ENCODE data around the gene NEDD9.

The NEDD9 gene

DNA sequence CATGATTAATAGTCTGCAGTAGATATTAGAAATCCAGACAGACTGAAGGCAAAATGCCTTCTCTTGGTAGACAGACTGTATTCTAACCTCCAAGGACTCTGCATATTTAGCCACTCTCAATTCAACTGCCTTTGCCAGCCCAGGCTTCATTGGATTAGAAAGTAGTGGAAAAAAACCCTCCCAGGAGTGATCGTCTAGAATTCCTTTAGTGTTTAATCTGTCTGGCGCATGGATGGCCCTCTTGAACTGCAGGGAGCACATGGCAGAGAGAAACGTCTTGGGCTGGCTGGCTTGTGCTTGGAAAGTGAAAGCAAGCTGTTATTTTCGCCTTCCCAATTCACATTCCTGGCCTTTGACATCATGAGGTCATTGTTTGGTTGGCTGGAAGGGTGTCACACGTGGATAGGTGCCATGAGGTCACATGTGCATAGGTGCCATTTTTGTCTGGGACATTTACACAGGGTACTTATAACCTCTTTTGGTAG, 30.9 kb upstream of the NEDD9 start:
- peak; percentile 50 for DNase-seq (ENCODE audit: low read depth)
- TF ChIP-seq, protein P1, sequence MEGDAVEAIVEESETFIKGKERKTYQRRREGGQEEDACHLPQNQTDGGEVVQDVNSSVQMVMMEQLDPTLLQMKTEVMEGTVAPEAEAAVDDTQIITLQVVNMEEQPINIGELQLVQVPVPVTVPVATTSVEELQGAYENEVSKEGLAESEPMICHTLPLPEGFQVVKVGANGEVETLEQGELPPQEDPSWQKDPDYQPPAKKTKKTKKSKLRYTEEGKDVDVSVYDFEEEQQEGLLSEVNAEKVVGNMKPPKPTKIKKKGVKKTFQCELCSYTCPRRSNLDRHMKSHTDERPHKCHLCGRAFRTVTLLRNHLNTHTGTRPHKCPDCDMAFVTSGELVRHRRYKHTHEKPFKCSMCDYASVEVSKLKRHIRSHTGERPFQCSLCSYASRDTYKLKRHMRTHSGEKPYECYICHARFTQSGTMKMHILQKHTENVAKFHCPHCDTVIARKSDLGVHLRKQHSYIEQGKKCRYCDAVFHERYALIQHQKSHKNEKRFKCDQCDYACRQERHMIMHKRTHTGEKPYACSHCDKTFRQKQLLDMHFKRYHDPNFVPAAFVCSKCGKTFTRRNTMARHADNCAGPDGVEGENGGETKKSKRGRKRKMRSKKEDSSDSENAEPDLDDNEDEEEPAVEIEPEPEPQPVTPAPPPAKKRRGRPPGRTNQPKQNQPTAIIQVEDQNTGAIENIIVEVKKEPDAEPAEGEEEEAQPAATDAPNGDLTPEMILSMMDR (IDR thresholded peaks at IDR 0.05; ENCODE audit: low read depth, low read length, missing control alignments), result no peak
- H3K4me3 ChIP-seq (ENCODE audit: low read depth, low read length), result no peak overlapping the region
- in situ Hi-C loops (cut with HindIII; ENCODE audit: low sequenced_read_pairs), result no loop called here

DNA sequence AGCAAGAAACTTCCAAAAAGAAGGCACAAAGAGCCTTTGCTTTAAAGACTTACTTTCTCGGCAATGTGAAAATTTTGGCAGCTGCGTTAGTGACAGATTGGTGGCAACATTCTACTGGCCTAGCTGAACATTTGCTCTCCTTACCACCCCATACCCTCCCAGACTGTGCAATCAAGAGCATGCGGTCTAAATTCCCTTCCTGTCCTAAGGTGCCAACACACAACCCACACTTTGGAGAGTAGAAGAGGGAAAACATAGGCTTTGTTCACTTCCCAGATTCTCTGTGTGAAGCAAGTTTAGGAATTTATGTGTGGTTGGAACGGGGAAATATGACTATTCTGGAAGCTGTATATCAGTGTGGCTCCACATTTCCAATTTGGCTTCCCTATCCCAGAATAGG, 29.8 kb upstream of the NEDD9 start:
- no peak overlapping the region for H3K4me3 ChIP-seq (ENCODE audit: low read depth, low read length)
- DNase-seq (ENCODE audit: low read depth), result no peak
- in situ Hi-C loops (cut with HindIII; ENCODE audit: low sequenced_read_pairs), result no loop called here
- TF ChIP-seq, protein P1 (IDR thresholded peaks at IDR 0.05; ENCODE audit: low read depth, low read length, missing control alignments), result no peak

DNA sequence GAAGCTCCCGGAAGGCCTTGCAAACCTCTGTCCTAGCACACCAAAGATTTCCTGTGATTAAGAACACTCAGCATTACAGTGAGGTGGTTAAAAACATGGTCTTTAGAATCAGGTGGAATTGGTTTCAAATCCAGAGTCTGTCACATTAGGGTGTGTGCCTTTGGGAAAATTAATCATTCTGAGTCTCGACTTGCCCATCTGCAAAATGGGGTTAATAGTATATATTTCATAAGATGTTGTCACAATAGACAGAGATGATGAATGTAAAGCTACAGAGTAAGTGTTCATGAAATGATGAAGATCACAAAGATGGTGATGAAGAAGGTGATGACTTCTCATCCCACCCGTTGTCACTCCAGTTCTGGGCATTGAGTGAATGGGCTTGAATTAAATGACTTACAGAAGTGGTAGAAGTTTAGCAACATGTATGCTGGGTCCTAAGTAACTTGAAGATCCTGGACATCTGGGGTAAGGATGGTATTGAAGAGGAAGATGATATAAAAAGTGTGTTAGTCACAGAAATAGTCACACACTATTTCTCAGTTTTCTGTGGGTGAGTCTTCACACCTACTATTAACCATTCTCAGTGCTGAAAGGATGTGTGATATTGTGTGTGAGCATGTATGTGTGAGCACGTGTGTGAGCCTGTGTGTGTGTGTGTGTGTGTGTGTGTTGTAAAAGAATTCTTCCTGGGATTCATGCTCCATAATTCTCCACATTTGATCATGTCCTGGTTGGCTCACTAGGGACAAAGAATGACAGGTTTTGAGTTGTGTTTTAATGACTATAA, 28.0 kb upstream of the NEDD9 start:
- TF ChIP-seq, protein P1 (IDR thresholded peaks at IDR 0.05; ENCODE audit: low read depth, low read length, missing control alignments), result no peak
- in situ Hi-C loops (cut with HindIII; ENCODE audit: low sequenced_read_pairs), result no loop called here
- no peak for DNase-seq (ENCODE audit: low read depth)
- H3K4me3 ChIP-seq (ENCODE audit: low read depth, low read length), result no peak overlapping the region

DNA sequence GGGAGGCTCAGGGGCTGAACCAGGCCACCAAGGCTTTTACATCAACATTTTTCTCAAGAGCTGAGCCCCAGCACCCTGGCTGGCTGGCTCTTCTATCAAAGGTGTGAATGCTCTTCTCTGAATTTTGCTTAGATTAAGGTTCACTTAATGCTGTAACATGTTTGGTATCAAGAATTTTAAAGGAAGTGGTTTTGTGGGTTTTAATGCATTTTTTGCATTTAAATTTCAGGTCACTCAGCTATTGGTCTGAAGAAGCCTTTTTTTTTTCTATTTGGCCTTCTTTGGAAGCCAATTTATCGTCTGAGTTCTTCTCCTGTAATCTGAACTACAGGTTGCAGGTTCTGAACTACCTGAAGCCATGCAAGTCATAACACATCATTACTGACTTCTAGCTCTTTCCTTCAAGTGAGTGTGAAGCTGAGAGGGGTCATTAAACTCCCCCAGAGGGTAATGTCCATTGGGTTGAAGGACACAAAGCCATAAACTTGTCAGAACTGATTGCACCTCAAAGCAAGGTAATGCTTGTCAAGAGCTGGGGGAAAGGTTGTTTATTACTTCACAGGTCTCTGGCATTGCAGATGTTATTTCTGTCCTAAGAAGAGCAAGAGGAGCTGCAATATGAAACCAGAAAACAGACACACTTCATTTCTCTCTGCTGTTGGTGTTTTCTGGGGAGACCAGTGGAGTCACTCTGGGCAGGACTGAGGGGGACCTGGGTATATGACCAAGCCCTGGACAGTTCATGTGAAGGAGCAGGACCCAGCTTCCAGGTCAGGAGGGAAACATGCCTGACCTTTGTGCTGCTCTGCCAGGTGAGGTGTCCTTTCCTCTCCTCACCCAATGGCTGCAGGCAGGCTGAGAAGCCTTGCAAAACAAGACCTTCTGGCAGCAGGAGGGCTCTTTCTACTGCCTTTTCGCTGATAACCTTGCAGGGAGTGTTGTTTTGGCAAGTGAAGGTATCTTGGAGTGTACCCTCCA, 26.1 kb upstream of the NEDD9 start:
- TF ChIP-seq, protein P1 (IDR thresholded peaks at IDR 0.05; ENCODE audit: low read depth, low read length, missing control alignments), result no peak
- peak; percentile 36 for DNase-seq (ENCODE audit: low read depth)
- H3K4me3 ChIP-seq (ENCODE audit: low read depth, low read length), result no peak overlapping the region
- in situ Hi-C loops (cut with HindIII; ENCODE audit: low sequenced_read_pairs), result no loop called here

DNA sequence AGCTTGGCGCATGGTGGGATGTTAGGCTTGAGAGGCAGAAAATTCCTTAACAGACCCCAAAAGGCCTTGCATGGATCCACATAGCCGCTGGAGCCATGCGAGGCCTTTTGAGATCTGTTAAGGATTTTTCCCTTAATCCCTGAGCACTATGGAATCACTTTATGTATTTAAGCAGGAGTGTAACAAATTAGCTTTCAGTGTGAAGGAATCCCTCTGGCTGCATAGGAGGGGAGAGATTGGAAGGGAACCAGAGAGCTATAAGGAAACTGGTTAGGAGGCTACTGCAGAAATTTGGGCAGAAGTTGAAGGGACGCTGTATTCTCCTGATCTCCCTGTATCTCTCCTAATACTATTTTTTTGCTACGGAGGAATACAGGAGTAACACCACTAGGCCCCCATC, 23.1 kb upstream of the NEDD9 start:
- in situ Hi-C loops (cut with HindIII; ENCODE audit: low sequenced_read_pairs), result no loop called here
- DNase-seq (ENCODE audit: low read depth), result no peak
- TF ChIP-seq, protein P1 (IDR thresholded peaks at IDR 0.05; ENCODE audit: low read depth, low read length, missing control alignments), result no peak
- no peak overlapping the region for H3K4me3 ChIP-seq (ENCODE audit: low read depth, low read length)

DNA sequence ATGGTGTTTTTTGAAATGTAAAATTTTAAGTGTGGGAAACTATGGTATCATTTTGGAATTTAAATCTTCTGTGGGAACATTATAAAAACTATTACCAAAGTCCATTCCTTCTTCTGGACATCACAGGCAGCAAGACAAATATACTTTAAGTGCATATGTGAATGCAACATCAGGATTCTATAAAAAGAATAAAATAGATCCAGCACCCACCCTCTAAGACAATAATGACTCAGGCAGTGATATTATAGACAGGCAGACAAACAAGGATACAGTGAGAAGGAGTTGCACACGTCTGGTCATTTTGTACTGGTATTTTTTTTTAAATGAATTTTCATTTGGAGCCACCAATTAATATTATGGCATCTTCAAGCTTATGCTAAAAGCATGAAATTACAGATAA, 21.1 kb upstream of the NEDD9 start:
- DNase-seq (ENCODE audit: low read depth), result no peak
- TF ChIP-seq, protein P1 (IDR thresholded peaks at IDR 0.05; ENCODE audit: low read depth, low read length, missing control alignments), result no peak
- in situ Hi-C loops (cut with HindIII; ENCODE audit: low sequenced_read_pairs), result no loop called here
- no peak overlapping the region for H3K4me3 ChIP-seq (ENCODE audit: low read depth, low read length)
